Posterior cingulate gyrus (tissue), 11 donors: ENCODE data around the gene HYDIN.
"Not testable (repeated sequence)": the region's sequence is repeated elsewhere in the genome, so short reads cannot be mapped to it uniquely, and the experiment has no call there.

Source experiments
- DNase-seq, 10 donors: peaks; one replicate each; pipeline versions ENCODE4 v3.0.0 to v3.0.0-alpha.2; 2020 to 2021; ENCODE audit warnings: mixed read lengths in 3 of 10
- intact Hi-C: fragments of 100-400 bp; cut with DNase I; formaldehyde crosslinking; loops from one replicate; pipeline ENCODE4 v1.15.1; 2023

The HYDIN gene

GRCh38 chr16:71019067-71019682 lies 211.3 kb downstream of the HYDIN start:
- DNase-seq, intact Hi-C loops: not testable (repeated sequence)

DNA sequence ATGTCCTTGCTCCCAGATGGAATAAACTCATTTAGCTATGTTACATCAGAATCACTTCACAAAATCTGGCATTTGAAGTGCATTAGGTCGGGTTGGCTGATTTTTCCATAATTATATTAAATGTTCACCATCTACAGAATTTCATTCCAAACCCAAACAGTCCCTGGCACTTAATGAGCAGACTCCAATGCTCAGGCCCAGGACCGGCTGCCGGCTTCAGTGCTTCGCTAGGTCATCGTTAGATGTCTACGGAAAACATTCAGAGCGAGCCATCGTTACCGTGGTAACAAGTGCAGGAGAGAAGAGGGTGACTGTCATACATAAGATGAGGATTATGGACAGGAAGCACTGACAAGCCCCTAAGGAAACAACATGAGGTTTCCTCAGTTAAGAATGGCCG lies 215.1 kb downstream of the HYDIN start:
- peak in 1 of 10 donors; percentile 66 for DNase-seq
- intact Hi-C loops, result not testable (repeated sequence)

GRCh38 chr16:71009440-71010223 lies 220.9 kb downstream of the HYDIN start:
- intact Hi-C loops, DNase-seq: not testable (repeated sequence)

DNA sequence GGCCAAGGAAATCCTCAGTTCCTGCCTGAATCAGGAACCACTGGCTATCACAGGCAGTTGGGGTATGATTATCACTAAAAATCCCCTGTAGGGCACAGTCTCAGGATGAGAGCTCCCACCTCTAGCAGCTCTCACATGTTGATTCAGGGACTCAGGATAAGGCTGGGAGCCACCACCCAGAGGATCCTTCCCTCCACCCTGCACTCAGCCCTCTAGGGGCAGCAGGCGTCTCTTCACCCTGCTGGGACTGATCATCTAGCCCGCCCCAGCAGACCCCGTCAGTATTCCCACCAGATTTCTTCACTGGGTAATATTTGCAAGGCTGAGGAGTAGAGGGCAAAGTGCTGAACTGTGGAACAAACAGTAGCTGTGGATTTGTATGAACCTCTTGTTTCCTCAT lies 224.0 kb downstream of the HYDIN start:
- intact Hi-C loops, DNase-seq: not testable (repeated sequence)

DNA sequence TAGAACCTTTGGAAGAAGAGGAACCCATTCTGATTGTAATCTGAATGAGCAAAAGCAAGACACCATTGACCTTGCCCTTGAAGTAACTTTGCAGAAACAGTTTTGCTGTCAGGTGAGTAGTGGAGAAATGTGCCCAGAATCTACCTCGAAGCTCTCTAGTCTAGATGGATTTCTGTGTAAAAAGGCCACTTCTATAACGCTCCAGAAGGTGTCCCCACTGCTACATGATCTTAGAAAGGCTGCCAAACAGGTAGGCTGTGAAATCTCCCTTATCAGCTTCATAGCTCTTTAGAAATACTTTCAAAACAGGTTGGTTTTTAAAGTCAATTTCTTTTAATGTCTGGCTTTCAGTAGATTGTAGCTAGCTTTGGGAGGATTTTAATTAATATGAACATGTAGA lies 230.8 kb downstream of the HYDIN start:
- DNase-seq, intact Hi-C loops: not testable (repeated sequence)

DNA sequence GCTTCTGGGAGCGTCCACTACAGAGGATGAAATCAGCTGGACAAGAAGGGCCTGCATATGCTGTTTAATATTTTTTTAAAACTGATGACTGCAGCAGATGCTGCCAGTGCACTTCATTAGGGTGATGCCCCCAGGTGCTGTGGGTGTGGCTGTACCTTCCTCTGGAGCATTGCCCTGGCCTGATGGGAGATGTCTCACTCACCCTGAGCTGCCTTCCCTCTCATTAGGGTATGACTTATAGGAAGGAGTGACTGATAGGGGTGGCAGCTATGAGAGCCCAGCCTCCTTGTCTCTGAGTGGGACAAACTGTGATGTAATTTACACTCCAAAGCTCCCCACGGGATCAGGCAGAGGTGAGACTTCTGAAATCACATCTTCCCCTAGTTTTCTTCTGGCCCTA lies 234.7 kb downstream of the HYDIN start:
- DNase-seq, intact Hi-C loops: not testable (repeated sequence)

DNA sequence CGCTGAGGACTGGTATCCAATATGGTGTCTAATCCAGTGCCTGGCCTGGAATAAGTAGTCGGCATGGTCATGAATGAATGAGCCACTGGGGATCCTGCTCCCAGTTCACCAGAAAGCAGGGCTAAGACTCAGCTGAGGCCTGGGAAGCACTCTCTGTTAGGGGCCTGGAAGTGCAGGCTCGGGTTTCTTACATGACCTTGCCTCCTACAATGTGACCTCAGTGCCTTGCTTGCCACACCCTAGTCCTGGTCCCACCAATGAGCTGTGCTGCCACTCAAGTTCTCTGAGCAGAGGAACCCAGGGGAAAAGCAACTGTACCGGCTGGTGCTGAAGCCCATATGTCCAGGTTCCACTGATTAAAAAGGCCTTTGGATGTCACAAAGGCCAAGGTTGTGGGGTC lies 238.0 kb downstream of the HYDIN start:
- intact Hi-C loops, DNase-seq: not testable (repeated sequence)

GRCh38 chr16:70987019-70987715 lies 243.4 kb downstream of the HYDIN start:
- DNase-seq, intact Hi-C loops: not testable (repeated sequence)

GRCh38 chr16:70984675-70985074 lies 245.8 kb downstream of the HYDIN start:
- DNase-seq, intact Hi-C loops: not testable (repeated sequence)

GRCh38 chr16:70968332-70968731 lies 262.2 kb downstream of the HYDIN start:
- DNase-seq, intact Hi-C loops: not testable (repeated sequence)

DNA sequence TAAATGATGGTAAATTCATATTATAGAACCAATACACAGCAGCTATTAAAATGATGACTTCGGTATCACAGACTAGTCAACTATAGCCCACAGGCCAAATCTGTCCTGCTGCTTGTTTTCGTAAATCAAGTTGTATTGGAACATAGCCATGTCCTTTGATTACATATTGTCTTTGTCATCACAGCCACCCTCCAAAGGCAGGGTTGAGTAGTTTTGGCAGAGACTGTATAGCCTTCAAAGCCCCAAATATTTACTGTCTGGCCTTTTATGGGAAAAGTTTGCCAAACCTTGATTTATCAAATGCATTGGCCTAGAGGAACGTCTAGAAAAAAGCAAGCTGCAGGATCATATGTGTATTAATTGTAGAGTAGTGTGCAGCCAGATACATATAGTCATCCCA lies 270.4 kb downstream of the HYDIN start:
- intact Hi-C loops, result not testable (repeated sequence)

DNA sequence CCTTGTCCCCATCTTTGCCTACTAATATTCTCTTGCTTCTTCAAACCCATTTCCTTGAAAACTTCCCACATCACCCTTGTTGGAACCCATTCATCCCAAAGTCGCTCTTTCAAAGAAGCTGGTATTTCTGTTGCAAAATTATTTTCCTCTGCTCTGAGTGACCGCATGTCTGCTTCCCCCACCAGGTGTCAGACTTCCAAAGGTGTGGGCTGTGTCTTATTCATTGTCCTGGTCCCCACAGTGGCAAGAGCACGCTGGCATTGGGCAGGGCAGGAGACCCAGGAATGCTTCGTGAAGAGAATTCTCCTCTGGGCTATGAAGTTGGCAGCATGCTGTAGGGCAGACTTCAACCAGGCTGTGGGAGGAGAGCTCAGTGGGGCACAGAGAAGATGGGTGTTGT lies 275.6 kb downstream of the HYDIN start:
- intact Hi-C loops, result not testable (repeated sequence)

More for the DNA sequence above, 270.4 kb downstream of the HYDIN start:
- DNase-seq, result not testable (repeated sequence)

GRCh38 chr16:70953824-70954223 lies 276.7 kb downstream of the HYDIN start:
- intact Hi-C loops, DNase-seq: not testable (repeated sequence)

More for the DNA sequence above, 275.6 kb downstream of the HYDIN start:
- not testable (repeated sequence) for DNase-seq

- intact Hi-C loops, result not testable (repeated sequence)
- DNase-seq, result peak in 1 of 10 donors; percentile 59
Measured at GRCh38 chr16:70943551-70943950, 287.0 kb downstream of the HYDIN start.

DNA sequence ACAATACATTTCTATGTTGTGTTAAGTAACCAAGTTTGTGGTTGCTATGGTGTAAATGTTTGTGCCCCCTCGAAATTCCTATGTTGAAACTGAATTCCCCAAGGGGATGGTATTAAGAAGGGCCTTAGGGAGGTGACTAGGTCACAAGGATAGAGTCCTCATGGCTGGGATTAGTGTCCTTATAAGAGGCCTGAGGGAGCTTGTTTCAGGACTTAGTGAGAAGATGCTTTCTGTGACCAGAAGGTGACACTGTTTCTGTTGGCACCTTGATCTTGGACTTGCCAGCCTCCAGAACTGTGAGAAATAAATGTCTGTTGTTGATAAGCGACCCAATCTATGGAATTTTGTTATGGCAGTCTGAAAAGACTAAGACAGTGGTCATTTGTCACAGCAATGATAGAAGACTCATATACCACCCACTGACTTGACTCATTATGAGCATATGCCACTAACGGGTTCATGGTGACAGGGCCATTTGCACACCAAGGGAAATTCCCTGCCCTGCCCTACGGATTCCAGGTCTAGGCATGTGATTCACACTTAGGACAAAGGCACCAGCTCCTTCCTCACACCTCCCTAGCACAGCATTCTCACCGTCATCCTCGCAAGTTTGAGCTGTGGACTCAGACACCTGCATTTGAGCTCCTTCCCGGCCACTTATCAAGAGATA lies 290.7 kb downstream of the HYDIN start:
- DNase-seq, intact Hi-C loops: not testable (repeated sequence)

GRCh38 chr16:70936781-70937525 lies 293.6 kb downstream of the HYDIN start:
- intact Hi-C loops, result not testable (repeated sequence)
- DNase-seq, result peak in 1 of 10 donors; percentile 21

GRCh38 chr16:70935325-70935724 lies 295.2 kb downstream of the HYDIN start:
- intact Hi-C loops, DNase-seq: not testable (repeated sequence)

DNA sequence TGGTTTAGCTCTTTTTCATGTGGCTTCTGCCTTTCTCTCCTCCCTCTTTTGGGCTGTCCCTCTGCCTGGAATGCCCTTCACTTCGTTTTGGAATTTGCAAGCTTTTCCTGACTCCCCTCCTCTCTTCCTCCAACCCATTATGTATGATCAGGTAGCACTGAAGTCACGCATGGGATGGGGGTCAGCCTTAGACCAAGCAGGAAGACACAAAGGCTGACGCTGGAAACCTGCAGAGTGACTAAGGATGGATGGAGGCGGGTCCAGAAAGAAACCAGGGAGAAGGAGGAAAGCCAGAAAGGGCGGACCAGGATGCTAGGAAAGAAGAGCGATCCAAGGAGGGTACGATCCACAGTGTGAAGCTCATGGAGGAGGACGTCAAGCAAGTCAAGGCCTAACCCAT lies 296.8 kb downstream of the HYDIN start:
- intact Hi-C loops, result not testable (repeated sequence)
- peak in 1 of 10 donors; percentile 3 for DNase-seq

GRCh38 chr16:70930757-70931156 lies 299.8 kb downstream of the HYDIN start:
- DNase-seq, result peak in 1 of 10 donors; percentile 5
- intact Hi-C loops, result not testable (repeated sequence)

DNA sequence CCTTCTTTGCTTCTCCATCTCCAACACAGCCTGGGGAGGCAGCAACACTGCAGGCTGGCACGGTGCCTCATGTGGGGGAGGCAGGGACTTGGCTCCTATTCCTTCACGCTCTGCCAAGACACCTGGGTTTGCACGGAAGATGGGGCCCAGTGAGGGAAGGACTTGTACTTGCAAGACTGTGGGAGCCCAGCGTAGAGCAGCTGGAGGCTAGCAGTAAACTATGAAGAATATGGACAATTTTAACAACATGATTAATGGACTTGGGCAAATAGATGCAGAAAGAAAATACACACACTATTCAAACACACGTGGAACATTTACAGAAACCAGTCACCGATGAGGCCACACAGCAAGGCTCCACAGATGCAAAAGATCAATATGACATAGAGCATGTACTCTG lies 308.4 kb downstream of the HYDIN start:
- intact Hi-C loops, result not testable (repeated sequence)
- peak in 5 of 10 donors; percentile 23 to 89 (median 79) for DNase-seq
